Measurements from ENCODE around the gene MZT2A.

- TF ChIP-seq CTCF (conservative IDR thresholded peaks at IDR 0.05) (no peak), EZH2 (IDR thresholded peaks at IDR 0.05; ENCODE audit: low read depth) (no peak)
Observed at GRCh38 chr2:131535526-131535925, 43.3 kb upstream of the MZT2A start.

Data from PC-9 (cell line).